ENCODE results near the gene HMG20B.
A peak's percentile ranks its signal among the peaks of the same experiment; 100 is the strongest.

HMG20B gene

GRCh38 chr19:3608079-3608641 is 35.4 kb downstream of the HMG20B start:
- DNase-seq (ENCODE audit: low spot score) = no peak

DNA sequence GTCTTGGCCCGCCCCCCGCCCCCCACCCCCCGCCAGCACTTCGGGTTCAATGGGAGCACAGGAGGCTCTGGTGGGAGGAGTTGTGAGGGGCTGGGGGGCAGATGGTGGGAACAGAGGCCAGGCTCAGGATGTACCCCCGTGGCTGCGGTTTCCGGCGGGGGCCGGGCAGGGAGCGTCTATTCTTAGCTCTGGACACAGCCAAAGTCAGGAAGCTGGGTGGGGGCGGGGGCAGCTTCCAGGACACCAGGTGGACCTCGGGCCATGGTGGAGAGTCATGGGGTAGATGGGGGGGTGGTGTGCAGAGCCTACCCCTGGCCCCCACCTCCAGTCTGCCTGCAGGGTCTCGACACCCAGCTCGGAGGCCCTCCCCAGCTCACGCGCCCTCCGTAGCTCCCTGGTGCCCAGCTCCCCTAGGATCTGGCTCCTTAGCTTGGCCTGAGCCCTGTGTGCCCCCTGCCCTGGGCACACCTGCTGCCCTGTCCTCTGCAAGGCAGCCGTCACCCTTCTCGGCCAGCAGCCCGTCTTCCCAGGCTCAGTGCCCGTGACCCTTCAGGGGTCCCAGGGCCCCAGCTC is 36.1 kb downstream of the HMG20B start:
- no peak for DNase-seq (ENCODE audit: low spot score)

- DNase-seq (ENCODE audit: low spot score) = no peak
Measured at GRCh38 chr19:3609779-3610719, 37.3 kb downstream of the HMG20B start.

GRCh38 chr19:3610745-3611717 is 38.3 kb downstream of the HMG20B start:
- DNase-seq (ENCODE audit: low spot score) = no peak

DNA sequence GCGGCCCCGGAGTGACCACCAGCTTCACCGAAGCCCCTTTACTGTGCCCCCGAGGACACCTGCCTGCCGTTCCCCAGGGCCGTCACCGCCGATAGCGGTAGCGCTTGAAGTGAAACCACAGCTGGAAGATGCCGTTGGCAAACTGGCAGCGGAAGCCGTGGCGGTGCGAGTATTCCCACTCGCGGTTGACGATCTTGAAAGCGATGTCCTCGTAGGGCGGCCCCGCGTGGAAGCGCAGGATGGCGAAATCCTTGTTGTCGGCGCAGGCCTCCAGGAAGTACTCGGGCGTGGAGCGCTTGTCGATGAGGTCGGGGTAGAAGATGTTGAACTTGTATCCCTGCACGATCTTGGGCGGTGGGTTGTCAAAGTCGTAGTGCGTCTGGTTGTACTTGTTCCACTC is 39.1 kb downstream of the HMG20B start:
- no peak for DNase-seq (ENCODE audit: low spot score)

- no peak for DNase-seq (ENCODE audit: low spot score)
Measured at GRCh38 chr19:3612330-3612729, 39.6 kb downstream of the HMG20B start.

DNA sequence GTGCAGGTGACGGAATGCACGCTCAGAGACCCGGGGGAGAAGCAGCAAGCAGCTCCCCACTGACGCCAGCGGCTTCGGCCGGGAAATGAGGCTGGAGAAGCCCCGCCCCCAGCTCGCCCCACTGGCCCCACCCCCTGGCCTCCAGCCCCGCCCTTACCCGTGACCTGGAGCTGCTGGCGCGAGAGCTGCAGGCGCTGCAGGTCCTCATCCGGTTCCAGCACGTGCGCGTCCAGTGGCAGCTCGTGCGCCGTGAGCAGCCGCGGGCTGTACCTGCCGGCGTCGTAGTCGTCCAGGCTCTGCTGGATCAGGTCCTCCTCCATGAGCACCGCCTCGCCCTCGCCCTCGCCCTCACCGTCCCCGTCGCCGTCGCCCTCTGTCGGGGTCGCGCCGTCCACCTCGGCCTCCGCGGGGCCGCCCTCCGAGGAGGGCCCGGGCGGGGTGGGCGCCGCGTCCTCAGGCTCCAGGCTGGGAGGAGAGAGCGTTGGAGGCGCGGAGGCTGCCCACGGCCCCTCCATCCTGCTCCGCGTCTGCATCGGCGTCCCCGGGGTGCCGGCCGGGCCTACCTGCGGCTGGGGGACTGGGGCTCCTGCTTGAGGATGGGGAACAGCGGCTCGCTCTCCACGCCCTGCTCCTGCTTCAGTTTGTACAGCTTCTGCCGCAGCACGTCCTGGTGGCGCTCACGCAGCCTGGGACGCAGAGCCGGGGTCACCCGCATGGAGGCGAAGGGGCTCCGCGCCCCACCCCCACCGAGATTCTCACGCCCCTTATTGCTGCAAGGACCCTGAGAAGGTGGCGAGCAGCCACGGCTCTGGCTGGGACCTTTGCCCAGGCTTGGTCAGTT is 40.4 kb downstream of the HMG20B start:
- no peak for DNase-seq (ENCODE audit: low spot score)

DNA sequence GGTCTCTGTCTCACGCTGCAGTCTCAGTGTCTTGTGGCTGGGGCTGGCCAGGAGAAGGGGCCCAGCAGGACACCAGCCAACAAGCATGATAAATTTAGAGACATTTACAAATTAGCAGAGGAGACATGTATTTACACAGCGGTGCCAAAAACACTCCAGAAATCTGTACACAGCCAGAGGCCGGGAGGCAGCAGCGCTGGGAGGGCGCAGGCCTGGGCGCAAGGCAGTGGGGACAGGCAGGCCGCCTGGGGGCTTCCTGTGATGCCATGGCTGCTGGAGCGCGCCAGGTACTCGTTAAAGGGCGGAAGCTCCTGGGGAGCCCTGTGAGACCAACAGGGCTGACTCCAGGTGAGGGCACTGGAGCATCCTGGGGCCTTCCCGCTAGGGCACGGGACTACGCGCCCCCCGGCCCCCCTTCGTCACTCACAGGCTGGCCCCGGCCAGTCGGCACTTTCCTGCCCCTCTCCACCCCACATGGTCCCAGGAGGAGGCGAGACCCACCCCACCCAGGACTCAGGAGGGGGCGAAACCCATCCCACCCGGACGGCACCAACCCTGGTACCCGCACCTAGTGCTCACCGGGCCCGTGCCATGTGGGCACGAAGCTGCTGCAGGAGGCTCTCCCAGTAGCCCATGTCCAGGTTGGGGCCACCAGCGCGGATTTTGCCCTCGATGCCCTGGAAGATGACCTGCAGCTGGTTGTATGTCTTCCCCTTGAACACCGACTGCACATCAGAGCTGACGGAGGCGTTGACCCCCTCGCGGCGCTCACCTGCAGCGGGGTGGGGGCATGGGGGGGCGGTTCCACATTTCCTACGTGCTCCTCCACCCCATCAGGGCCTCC is 41.3 kb downstream of the HMG20B start:
- no peak for DNase-seq (ENCODE audit: low spot score)

DNA sequence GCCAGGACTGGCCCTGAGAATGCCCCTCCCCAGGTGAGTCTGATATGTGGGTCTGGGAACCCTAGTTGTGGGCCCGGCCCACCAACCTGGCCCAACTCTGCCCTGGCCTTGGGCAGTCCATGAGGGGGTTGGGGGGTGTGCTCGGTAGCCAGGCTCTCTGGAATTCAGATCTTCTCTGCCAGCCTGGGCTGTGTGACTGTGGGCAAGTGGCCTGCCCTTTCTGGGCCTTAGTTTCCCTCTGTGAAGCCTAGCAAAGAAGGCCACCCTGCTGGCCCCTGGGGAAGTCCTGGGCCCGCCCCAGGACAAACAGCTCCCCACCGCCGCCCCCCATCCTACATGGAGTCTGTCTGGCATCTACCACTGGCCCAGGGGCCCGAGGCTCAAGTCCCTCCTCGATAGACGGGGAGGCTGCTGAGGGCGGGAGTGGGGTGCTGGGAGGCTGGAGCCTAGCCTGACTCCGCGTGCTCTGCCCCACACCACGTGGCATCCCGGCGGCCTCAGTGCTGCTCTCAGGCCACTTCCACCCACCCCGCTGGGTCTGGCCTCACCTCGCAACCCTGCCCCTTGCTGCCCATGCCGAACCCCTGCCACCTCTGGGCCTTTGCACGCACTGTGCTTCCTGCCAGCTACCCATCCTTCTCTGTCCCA is 42.2 kb downstream of the HMG20B start:
- DNase-seq (ENCODE audit: low spot score) = no peak

- DNase-seq (ENCODE audit: low spot score) = no peak
Measured at GRCh38 chr19:3615524-3616135, 42.9 kb downstream of the HMG20B start.

DNA sequence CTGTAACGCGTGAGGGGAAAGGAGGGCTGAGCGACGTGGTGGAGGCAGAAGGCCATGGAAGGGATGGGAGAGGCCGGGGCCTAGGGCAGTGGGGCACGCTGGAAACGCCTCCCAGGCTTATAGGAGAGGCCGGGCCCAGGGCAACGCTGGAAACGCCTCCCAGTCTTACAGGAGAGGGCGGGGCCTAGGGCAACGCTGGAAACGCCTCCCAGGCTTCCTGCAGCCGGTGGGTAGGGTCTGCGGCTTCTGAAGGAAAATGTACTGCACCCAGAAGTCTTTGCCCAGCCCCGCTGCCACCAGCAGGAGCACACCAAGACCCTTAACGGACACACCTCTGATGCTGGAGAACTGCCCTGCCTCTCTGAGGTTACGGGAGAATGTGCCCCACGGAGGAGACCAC is 44.7 kb downstream of the HMG20B start:
- no peak for DNase-seq (ENCODE audit: low spot score)

DNA sequence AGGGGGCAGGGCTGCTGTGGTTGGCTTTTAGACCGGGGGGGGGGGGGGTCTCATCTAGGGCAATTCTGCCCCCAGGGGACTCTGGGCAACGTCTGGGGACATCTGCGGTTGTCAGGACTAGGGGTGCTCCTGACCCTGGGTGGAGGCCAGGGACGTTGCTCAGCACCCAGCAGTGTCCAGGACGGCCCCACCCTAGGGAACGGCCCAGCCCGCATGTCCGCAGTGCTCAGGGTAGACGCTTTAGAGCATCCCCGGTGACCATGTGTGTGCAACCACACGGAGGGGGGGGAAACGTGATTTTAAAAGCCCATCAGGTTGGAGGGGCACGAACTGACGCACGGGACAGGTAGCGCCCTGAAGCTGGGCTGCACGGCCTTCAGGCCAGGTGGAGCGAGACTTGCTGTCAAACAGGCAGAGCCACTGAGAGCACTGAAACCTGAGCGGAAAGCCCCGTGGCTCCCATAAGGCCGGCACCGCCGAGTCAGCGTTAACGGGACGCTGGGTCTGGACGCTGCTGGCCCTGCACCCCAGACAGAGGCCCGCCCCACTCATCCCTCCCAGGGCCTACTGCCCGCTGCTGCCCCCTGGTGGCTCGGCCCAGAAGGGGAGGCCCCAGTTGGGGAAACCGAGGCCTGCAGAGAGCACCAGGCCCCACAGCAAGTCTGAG is 45.5 kb downstream of the HMG20B start:
- peak; percentile 83 for DNase-seq (ENCODE audit: low spot score)

DNA sequence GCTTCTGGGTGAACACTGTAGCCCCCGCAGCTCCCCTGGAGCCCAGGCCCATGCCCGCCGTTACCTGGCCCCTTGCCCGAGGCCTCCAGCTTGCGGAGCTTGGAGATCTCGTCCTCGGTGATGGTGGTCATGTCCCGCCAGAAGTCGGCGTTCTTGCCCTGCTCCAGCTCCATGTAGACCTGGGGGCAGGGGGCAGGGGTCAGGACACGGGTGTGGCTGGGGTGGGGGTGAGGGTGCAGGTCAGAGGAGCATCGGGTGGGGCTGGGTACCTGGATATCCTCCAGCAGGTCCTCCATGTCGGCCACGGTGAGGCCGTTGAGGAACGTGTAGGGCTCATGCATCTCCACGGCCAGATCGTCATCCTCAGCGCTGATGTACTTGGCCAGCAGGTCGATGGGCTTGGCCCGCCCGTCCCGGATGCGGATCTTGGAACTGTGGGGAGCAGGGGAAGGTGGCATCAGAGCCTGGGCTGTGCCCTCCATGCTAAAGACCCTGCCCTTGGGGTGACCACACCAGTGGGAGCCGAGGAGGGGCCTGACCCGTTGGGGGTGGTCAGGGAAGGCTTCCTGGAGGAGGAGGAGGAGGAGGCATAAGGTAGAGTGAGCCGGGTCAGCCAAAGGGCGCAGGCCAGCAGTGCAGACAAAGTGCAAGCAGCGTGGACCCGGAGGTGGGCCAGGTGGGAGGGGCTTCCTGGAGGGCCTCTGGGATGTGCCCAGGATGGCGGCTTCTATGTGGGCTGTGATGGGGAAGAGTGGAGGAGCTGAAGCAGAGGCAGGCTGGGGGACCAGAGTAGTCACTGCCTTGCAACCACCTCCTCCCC is 46.3 kb downstream of the HMG20B start:
- DNase-seq (ENCODE audit: low spot score) = no peak

- DNase-seq (ENCODE audit: low spot score) = no peak
Measured at GRCh38 chr19:3619631-3620012, 46.9 kb downstream of the HMG20B start.

GRCh38 chr19:3620145-3620816 is 47.5 kb downstream of the HMG20B start:
- DNase-seq (ENCODE audit: low spot score) = no peak

GRCh38 chr19:3620817-3621547 is 48.2 kb downstream of the HMG20B start:
- DNase-seq (ENCODE audit: low spot score) = no peak

DNA sequence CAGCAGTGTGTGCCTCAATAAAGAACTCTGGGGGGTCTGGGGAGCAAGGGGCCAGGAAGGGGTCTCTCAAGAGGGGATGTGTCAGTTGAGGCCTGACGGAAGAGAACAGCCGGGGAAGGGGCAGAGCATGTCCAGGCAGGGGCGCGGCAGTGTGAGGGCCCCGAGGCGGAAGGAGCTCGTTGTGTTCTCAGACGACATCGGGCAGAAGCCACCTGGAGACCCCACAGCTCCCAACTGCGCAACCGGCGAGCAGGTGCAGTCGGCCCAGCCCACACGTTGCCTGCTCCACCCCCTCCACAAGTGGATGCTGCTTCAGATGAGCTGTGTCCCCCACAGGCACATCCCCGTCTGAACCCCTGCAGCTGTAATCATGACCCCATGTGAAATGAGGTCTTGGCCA is 48.9 kb downstream of the HMG20B start:
- no peak for DNase-seq (ENCODE audit: low spot score)

Data from D341Med (cell line).